DND-41 (cell line): ENCODE measurements around the gene INPP5J.

ENCODE experiments used
- EZH2 ChIP-seq: IDR thresholded peaks from 3 replicates; pipeline ENCODE4 v1.6.1; 2012; ENCODE audit warnings: borderline replicate concordance, low read depth, mild to moderate bottlenecking, moderate library complexity, low read length, inconsistent platforms; ENCODE audit not compliant: severe bottlenecking
- TF ChIP-seq, protein P1 (sequence below): IDR thresholded peaks from 2 replicates; pipeline ENCODE4 v1.5.1; 2012; ENCODE audit warnings: borderline replicate concordance, low read length, moderate library complexity, mild to moderate bottlenecking; ENCODE audit not compliant: poor library complexity, severe bottlenecking; ENCODE audit errors: extremely low read depth

DNA sequence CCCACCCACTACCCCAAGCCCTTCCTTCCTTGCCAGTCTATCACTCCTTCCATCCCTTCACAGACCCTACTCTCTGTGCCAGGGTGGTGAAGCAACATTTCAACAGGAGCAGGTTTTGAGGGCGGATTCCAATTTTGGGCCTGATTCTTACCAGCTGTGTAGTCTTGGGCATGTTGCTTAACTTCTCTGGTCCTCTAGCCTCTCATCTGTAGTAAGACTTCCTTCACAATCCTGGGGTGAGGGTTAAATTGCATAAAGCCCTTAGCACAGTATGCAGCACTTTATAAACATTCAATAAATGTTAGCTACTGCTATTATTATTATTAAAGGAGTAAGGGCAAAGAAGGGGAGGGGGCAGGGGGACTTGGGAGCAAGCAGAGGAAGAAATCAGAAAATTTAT is 32.2 kb downstream of the INPP5J start:
- no peak for TF ChIP-seq EZH2
- TF ChIP-seq, protein P1, sequence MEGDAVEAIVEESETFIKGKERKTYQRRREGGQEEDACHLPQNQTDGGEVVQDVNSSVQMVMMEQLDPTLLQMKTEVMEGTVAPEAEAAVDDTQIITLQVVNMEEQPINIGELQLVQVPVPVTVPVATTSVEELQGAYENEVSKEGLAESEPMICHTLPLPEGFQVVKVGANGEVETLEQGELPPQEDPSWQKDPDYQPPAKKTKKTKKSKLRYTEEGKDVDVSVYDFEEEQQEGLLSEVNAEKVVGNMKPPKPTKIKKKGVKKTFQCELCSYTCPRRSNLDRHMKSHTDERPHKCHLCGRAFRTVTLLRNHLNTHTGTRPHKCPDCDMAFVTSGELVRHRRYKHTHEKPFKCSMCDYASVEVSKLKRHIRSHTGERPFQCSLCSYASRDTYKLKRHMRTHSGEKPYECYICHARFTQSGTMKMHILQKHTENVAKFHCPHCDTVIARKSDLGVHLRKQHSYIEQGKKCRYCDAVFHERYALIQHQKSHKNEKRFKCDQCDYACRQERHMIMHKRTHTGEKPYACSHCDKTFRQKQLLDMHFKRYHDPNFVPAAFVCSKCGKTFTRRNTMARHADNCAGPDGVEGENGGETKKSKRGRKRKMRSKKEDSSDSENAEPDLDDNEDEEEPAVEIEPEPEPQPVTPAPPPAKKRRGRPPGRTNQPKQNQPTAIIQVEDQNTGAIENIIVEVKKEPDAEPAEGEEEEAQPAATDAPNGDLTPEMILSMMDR: no peak
